ENCODE results near the gene CCDC187.

The CCDC187 gene

DNA sequence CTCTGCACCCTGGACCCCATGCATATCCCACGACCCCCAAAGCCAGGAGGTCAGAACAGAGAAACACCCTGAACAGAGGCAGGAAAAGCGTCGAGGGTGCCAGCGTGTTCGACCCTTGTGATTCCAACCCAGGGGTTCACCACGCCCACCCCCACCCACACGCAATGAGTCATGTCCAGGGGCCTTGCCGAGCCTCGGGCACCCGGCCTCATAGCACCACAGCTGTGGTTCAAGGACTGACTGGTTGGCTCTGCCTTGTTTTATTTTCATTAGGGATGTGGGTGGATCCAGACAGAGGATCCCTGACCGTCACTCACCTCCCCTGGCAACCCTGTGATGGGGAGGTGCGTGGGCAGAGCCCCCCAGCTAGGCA lies 48.7 kb downstream of the CCDC187 start:
- no peaks in the 10 kb centered on the region for H3K4me1 ChIP-seq (ENCODE audit: control insufficient read depth, low read depth, low read length)
- no peak overlapping the region for H3K4me3 ChIP-seq (ENCODE audit: low read length)
- H3K27ac ChIP-seq (ENCODE audit: low read length) = no peak overlapping the region
- H3K27me3 ChIP-seq (ENCODE audit: control insufficient read depth, insufficient read depth, low read length) = no peaks in the 10 kb centered on the region
- no peaks in the 10 kb centered on the region for H3K9me3 ChIP-seq (ENCODE audit: control insufficient read depth, low read depth, low read length)
- no peak overlapping the region for H3K9ac ChIP-seq (ENCODE audit: low read length)
- H3K36me3 ChIP-seq (ENCODE audit: control insufficient read depth, low read depth, low read length) = no peaks in the 10 kb centered on the region

DNA sequence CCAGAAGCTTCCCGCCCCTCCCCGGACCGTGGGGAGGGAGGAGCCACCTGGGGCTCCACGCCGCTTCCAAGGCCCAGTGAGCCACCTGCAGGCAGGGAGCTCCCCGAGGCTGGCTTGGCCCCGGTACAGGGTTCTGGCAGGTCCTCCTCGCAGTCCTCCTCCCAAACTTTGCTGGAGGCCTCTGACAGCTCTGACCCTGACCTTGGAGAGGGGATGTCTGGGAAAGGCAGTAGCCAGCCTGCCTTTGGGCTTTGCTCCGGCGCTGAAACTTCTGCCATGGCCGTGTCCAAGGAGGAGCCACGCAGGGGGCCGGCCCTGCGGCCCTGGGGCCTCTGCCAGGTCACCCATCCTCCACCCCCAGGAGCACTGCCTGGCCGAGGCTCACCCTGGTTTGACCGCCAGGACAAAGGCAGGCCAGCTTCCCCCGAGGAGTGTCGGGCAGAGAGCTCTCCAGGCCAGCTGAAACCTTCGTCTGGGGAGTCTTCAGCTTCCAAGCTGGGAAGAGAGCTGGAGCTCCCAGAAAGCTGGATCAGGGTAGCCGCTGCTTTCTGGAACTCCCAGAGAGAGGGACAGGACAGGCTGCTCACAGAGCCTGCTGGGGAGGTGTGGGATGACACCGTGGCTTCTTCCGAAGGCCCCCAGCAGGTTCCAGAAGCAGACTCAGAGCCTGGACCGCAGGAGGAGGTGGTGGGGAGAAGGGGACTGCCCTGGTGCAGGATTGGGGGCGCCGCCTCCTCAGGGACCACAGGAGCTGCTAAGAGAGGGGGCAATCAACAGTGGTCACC lies 49.3 kb downstream of the CCDC187 start:
- Histone ChIP-seq H3K9me3 (ENCODE audit: control insufficient read depth, low read depth, low read length) (no peaks in the 10 kb centered on the region), H3K36me3 (ENCODE audit: control insufficient read depth, low read depth, low read length) (no peaks in the 10 kb centered on the region), H3K4me1 (ENCODE audit: control insufficient read depth, low read depth, low read length) (no peaks in the 10 kb centered on the region), H3K4me3 (ENCODE audit: low read length) (no peak overlapping the region), H3K27ac (ENCODE audit: low read length) (no peak overlapping the region), H3K9ac (ENCODE audit: low read length) (no peak overlapping the region), H3K27me3 (ENCODE audit: control insufficient read depth, insufficient read depth, low read length) (no peaks in the 10 kb centered on the region)

DNA sequence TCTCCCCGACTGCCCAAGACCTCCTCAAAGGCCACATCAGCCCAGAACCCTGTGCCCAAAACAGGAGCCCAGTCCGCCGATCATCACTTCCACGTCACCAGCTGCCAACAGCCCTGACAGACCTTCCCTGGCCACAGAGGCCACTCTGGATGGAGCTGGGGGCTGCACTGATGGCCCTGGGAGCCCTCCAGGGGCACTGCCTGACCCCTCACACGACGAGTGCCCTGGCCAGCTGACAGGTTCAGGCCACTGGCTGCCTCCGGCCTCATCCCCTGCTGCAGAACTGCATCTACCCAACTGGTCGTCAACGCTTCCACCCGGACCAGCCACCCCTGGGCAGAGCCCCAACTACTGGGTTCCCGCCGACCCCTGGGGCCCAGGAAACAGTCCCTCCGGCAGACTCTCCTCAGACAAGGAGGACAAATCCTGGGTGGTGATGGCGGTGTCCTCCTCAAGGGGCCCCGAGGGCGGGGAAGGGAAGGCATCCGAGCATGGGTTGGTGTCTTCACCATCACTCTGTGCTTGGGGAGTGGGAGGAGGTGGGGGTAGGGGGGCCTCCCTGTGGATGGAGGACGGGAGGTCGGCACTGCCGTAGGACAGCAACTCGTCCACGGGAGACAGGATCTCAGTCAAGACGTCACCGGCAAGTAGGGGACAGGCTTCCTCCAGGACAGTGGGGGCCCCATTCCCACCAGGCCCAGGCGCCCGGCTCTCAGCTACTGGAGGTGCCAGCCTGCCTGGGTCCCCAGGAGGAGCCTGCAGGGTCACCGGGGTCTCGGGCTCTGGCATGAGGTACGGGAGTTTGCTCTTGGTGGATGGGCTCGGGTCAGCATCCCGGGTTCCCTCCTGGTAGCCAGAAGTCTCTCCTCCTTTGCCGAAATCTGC lies 50.4 kb downstream of the CCDC187 start:
- Histone ChIP-seq H3K9me3 (ENCODE audit: control insufficient read depth, low read depth, low read length) (no peaks in the 10 kb centered on the region), H3K36me3 (ENCODE audit: control insufficient read depth, low read depth, low read length) (no peaks in the 10 kb centered on the region), H3K27me3 (ENCODE audit: control insufficient read depth, insufficient read depth, low read length) (no peaks in the 10 kb centered on the region), H3K9ac (ENCODE audit: low read length) (no peak overlapping the region), H3K27ac (ENCODE audit: low read length) (no peak overlapping the region), H3K4me1 (ENCODE audit: control insufficient read depth, low read depth, low read length) (no peaks in the 10 kb centered on the region), H3K4me3 (ENCODE audit: low read length) (no peak overlapping the region)

DNA sequence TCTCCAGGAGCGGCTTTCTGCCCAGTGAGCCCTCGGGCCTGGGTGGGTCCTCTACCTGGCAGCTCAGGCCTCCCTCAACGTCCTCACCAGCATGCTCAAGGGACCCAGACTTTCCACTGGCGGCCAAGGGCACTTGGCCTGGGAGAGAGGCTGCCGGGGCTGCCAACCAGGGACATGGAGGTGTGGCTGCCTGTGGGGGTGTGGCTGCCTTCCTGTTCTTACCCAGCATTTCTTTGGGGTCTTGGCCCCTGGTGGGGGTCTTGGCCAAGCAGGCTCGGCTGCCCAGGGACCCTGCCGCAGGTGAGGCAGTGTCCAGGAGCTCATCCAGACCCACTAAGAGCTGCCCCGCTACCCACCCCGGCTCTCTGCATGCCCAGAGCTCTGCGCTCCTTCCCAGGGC lies 51.0 kb downstream of the CCDC187 start:
- H3K27ac ChIP-seq (ENCODE audit: low read length) = no peak overlapping the region
- peaks cover 3% of the 10 kb centered on the region for H3K4me1 ChIP-seq (ENCODE audit: control insufficient read depth, low read depth, low read length)
- H3K9me3 ChIP-seq (ENCODE audit: control insufficient read depth, low read depth, low read length) = no peaks in the 10 kb centered on the region
- no peaks in the 10 kb centered on the region for H3K27me3 ChIP-seq (ENCODE audit: control insufficient read depth, insufficient read depth, low read length)
- H3K4me3 ChIP-seq (ENCODE audit: low read length) = no peak overlapping the region
- H3K36me3 ChIP-seq (ENCODE audit: control insufficient read depth, low read depth, low read length) = no peaks in the 10 kb centered on the region
- H3K9ac ChIP-seq (ENCODE audit: low read length) = no peak overlapping the region

DNA sequence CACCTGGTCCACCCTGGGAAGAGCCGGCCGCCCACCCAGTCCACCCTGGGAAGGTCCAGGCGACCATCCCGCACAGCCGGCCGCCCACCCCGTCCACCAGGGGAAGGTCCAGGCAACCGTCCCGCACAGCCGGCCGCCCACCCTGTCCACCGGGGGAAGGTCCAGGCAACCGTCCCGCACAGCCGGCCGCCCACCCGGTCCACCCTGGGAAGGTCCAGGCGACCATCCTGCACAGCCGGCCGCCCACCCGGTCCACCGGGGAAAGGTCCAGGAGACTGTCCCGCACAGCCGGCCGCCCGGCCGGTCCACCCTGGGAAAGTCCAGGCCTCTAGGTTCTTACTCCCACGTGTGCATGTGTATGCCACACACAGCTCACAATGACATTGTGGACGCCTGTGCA lies 51.6 kb downstream of the CCDC187 start:
- no peak overlapping the region for H3K4me3 ChIP-seq (ENCODE audit: low read length)
- no peak overlapping the region for H3K27ac ChIP-seq (ENCODE audit: low read length)
- H3K4me1 ChIP-seq (ENCODE audit: control insufficient read depth, low read depth, low read length) = peaks cover 5% of the 10 kb centered on the region
- H3K27me3 ChIP-seq (ENCODE audit: control insufficient read depth, insufficient read depth, low read length) = no peaks in the 10 kb centered on the region
- no peaks in the 10 kb centered on the region for H3K9me3 ChIP-seq (ENCODE audit: control insufficient read depth, low read depth, low read length)
- no peaks in the 10 kb centered on the region for H3K36me3 ChIP-seq (ENCODE audit: control insufficient read depth, low read depth, low read length)
- no peak overlapping the region for H3K9ac ChIP-seq (ENCODE audit: low read length)

DNA sequence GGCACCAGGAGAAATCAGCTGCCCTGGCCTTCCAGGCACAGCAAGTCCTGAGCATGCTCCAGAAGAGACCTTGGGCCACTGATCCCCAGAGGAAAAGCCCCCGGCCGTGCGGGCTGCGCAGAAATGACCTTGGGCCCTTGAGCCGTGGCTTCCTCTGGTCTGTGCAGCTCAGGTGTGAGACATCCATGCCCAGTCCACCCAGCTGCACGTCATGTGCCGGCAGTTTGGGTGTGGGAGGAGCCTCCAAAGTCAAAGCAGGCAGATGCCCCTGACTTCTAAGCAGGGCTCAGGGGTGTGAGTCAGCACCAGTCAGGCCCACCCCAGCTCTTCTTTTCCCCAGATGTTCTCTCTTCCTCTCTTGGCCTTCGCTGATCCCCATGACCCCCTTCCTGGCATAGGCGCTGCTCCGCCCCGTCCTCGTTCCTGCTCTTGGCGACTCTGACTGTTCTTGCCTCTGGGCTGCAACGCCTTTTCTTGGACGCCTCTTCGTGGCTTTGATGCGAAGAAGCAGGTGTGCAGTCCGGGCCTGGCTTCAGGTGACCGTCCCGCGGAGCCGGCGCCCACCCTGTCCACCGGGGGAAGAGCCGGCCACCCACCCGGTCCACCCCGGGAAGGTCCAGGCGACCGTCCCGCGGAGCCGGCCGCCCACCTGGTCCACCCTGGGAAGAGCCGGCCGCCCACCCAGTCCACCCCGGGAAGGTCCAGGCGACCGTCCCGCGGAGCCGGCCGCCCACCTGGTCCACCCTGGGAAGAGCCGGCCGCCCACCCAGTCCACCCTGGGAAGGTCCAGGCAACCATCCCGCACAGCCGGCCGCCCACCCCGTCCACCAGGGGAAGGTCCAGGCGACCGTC lies 52.4 kb downstream of the CCDC187 start:
- H3K9me3 ChIP-seq (ENCODE audit: control insufficient read depth, low read depth, low read length) = no peaks in the 10 kb centered on the region
- no peaks in the 10 kb centered on the region for H3K36me3 ChIP-seq (ENCODE audit: control insufficient read depth, low read depth, low read length)
- H3K4me3 ChIP-seq (ENCODE audit: low read length) = no peak overlapping the region
- H3K27ac ChIP-seq (ENCODE audit: low read length) = no peak overlapping the region
- H3K4me1 ChIP-seq (ENCODE audit: control insufficient read depth, low read depth, low read length) = peaks cover 5% of the 10 kb centered on the region
- H3K27me3 ChIP-seq (ENCODE audit: control insufficient read depth, insufficient read depth, low read length) = no peaks in the 10 kb centered on the region
- H3K9ac ChIP-seq (ENCODE audit: low read length) = no peak overlapping the region

DNA sequence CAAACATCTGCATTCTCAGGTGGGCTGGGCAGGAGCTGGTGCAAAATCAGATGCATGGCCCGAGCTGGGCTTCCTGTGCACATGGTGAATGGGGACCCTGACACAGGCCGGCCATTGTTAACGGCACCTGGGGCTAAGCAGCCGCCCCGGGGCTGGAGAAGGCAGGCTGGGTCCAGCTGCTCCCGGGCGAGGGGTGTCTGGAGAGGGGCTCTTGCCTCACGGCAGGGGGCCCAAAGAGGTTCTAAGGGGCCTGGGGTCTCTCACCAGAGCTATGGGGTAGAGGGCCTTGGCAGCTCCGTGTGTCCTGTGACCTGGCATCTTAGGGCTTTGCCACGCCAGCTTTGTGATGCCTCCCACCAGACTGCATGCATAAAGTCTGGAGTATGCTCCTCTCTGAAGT lies 53.2 kb downstream of the CCDC187 start:
- Histone ChIP-seq H3K4me3 (ENCODE audit: low read length) (no peak overlapping the region), H3K27ac (ENCODE audit: low read length) (no peak overlapping the region), H3K36me3 (ENCODE audit: control insufficient read depth, low read depth, low read length) (no peaks in the 10 kb centered on the region), H3K9ac (ENCODE audit: low read length) (no peak overlapping the region), H3K4me1 (ENCODE audit: control insufficient read depth, low read depth, low read length) (peaks cover 8% of the 10 kb centered on the region), H3K27me3 (ENCODE audit: control insufficient read depth, insufficient read depth, low read length) (no peaks in the 10 kb centered on the region), H3K9me3 (ENCODE audit: control insufficient read depth, low read depth, low read length) (no peaks in the 10 kb centered on the region)

DNA sequence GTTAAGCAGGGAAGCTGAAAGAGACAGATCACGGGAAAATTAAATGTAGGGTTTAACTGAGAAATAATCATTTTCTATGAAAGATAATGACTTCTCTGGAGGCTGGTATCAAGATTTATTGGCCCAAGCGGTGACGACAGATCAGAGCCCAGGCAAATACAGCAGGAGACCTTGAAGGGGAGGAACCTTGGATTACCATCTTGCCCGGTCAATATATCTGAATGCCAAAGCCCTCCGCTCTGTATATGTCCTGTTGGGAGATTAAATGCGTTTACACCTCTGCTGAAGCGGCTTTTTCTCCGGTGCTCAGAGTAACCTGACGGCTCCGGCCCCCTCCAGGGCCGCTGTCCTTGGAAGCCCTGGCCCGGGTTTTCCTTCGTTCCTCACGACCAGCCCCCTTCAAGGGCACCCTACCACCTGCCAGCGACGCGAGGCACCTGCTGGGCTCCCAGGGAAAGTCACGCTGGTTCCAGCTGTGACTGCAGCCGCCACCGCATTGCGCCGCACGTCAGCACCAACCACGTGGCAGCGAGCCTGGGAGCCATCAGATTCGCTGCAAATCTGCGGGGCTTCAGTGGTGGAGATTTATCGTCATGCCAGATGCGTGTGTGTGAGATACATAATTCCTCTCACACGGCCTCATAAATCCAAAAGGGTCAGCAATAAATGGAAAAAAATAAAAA lies 53.9 kb downstream of the CCDC187 start:
- H3K9me3 ChIP-seq (ENCODE audit: control insufficient read depth, low read depth, low read length) = no peaks in the 10 kb centered on the region
- H3K27me3 ChIP-seq (ENCODE audit: control insufficient read depth, insufficient read depth, low read length) = no peaks in the 10 kb centered on the region
- peaks cover 8% of the 10 kb centered on the region for H3K4me1 ChIP-seq (ENCODE audit: control insufficient read depth, low read depth, low read length)
- H3K27ac ChIP-seq (ENCODE audit: low read length) = no peak overlapping the region
- H3K9ac ChIP-seq (ENCODE audit: low read length) = no peak overlapping the region
- H3K4me3 ChIP-seq (ENCODE audit: low read length) = no peak overlapping the region
- no peaks in the 10 kb centered on the region for H3K36me3 ChIP-seq (ENCODE audit: control insufficient read depth, low read depth, low read length)

DNA sequence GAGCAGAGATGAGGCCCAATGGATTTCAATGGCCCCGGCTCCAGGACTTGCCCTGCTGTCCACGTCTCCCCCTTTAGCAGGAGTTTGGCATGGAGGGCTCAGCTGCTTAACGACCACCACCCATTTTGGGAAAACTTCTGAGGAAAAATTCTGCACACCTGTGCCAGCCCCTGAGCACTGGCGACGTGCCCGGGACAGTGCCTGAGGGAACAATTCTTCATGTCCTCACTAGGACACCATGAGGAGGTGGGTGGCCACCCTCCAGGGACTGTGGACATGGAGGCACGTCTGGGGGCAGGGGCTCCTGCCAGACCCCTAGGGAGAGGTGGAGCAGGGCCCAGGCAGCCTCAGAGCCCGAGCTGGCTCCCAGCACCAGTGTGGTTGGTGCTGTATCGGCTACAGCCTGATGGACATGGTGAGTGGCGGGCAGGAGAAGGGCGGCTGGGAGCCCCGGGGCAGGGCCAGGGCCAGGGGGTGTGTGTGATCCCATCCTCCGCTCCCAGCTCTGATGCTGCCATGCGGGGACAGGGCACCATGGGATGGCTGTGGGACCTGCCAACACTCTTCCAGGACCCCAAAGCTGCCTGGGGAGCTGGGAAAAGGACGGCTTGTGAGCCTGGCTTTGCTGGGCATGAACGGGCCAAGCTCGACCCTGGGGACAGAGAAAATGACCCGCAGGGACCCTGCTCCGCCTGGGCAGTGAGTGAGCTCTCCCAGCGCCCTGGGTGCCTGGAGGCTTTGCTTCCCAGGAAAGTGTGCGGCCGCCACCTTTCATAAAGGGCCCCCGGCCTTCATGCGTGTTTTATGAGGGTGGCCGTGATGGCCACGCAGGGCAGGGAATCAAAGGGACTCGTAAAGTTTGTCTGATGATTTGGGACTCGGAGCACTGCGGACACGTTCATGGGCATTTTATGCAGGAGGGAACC lies 54.7 kb downstream of the CCDC187 start:
- H3K4me3 ChIP-seq (ENCODE audit: low read length) = no peak overlapping the region
- peaks cover 16% of the 10 kb centered on the region for H3K4me1 ChIP-seq (ENCODE audit: control insufficient read depth, low read depth, low read length)
- no peak overlapping the region for H3K27ac ChIP-seq (ENCODE audit: low read length)
- no peak overlapping the region for H3K9ac ChIP-seq (ENCODE audit: low read length)
- no peaks in the 10 kb centered on the region for H3K36me3 ChIP-seq (ENCODE audit: control insufficient read depth, low read depth, low read length)
- no peaks in the 10 kb centered on the region for H3K27me3 ChIP-seq (ENCODE audit: control insufficient read depth, insufficient read depth, low read length)
- no peaks in the 10 kb centered on the region for H3K9me3 ChIP-seq (ENCODE audit: control insufficient read depth, low read depth, low read length)

DNA sequence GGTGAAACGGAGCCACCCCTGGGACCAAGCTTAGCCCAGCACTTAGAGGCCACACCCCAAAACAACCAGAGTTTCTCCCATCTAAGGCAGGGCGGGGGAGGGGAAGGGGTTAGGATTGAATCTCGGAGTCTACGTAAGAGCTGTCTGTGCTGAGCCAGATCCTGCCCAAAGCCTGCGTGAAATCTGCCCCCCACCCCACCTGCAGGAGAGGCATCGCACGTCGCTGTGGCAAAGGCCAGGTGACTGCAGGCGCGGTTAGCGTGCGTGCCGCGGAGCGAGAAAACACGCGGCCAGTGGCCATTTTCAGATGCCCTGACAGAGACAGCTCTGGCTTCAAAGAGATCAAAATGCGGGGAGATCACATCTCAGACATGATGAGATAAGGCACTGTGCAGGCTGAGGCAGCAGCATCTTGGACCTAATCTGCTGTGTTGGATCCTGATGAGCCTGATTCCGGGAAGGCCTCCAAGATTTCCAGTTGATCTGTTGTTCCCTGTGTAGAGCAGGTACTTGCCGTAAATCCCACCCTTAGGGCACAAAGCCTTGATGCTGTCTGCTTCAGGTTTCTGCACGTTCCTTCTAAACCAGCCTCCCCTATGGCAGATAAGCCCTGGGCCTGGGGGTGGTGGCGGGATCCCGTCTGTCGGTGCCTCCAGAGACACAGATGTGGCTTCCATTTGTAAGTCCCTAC lies 55.8 kb downstream of the CCDC187 start:
- no peaks in the 10 kb centered on the region for H3K27me3 ChIP-seq (ENCODE audit: control insufficient read depth, insufficient read depth, low read length)
- no peak overlapping the region for H3K4me3 ChIP-seq (ENCODE audit: low read length)
- H3K4me1 ChIP-seq (ENCODE audit: control insufficient read depth, low read depth, low read length) = peaks cover 27% of the 10 kb centered on the region
- no peak overlapping the region for H3K27ac ChIP-seq (ENCODE audit: low read length)
- no peaks in the 10 kb centered on the region for H3K36me3 ChIP-seq (ENCODE audit: control insufficient read depth, low read depth, low read length)
- H3K9ac ChIP-seq (ENCODE audit: low read length) = no peak overlapping the region
- H3K9me3 ChIP-seq (ENCODE audit: control insufficient read depth, low read depth, low read length) = no peaks in the 10 kb centered on the region

All from iPS-18a (cell line).